ENCODE data around the gene ASCC1.

- TF ChIP-seq CTCF (IDR thresholded peaks at IDR 0.05) = no peak
- no peak for TF ChIP-seq EP300 (IDR thresholded peaks at IDR 0.05)
Measured at GRCh38 chr10:72104472-72105097, 111.5 kb downstream of the ASCC1 start.
